GM18507 (cell line): ENCODE data around the gene ARHGAP25.
A peak's percentile ranks its signal among the peaks of the same experiment; 100 is the strongest.
"Not testable (repeated sequence)": the region's sequence is repeated elsewhere in the genome, so short reads cannot be mapped to it uniquely, and the experiment has no call there.

Experiments
- DNase-seq: peaks from one replicate; pipeline ENCODE4 v3.0.0; 2011; ENCODE audit warnings: low read depth; ENCODE audit not compliant: insufficient read length; ENCODE audit errors: extremely low spot score
- FAIRE-seq: peaks from 2 replicates; lab custom pipeline; 2011; peaks lifted over from hg19 to GRCh38; lab: Jason Lieb, UNC

ARHGAP25 gene

DNA sequence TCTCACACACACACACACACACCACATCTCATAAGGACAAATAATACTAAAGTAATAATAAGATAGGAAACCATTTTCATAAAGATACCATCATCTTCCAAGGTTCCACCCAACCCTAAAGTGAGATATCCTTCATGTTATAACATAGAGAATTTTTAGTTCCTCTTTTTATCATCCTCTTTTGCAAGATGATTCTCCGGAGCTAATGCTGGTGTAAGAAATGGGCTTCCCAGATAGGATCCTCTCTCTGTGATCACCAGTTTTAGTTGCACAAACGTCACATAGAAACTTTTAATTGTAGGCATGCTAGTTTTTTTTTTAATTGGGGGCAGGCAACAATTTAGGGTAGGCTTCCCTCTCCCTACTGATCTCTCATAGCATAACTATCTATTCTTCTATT is 49.6 kb downstream of the ARHGAP25 start:
- DNase-seq (no peak), FAIRE-seq (no peak)

DNA sequence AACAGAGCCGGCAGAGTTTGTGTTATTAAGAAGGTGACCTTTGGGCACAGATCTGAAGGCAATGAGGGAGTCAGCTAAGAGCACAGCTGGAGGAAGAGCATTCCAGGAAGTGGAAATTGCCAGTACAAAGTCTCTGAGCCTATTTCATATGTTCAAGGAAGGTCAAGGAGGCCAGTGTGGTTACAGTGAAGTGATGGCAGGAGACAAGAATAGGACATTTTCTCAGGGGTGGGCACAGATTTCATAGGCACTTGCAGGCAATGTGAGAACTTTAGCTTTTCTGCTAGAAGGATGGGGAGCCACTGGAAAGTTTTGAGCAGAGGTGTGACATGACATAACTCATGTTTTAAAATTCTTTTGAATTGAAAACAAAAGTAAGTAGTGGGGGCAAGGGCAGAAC is 50.3 kb downstream of the ARHGAP25 start:
- FAIRE-seq (peak; percentile 5), DNase-seq (no peak)

DNA sequence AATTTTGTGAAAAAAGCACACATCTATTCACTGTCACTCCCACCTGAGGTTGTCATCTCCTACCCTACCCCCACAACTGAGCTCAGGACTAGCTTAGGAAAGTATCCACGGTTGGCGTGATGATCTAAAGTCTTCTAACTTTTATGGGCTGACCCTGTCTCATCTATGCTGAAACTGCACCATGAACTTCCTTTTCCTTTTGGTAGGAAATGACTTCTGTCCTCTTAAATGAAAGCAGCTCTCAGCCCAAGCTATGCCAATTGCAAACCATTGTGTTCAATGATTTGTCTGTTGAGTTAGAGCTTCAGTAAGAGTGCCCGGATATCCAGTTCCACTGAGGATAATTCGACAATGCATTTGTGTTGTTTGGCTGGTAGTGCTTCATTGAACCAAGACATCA is 52.7 kb downstream of the ARHGAP25 start:
- FAIRE-seq (no peak), DNase-seq (no peak)

DNA sequence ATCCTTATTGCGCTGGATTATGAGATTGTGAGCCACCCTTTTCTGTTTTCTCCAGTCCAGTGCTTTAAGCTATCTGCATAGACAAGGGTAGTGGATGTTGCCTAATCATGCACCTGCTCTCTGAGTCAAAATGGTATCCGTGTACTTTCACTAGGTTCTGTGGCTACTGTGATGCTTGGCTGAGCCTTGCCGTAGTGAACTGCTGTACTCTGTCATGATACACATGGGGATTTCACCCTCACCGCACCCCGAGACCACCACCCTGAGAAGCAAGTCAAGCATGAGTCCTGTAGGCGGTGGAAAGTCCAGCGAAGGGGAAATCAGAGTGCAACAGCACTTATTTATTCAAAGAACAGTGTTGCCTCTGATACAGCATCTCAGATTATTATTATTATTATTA is 55.0 kb downstream of the ARHGAP25 start:
- DNase-seq (peak; percentile 83), FAIRE-seq (peak; percentile 97)

DNA sequence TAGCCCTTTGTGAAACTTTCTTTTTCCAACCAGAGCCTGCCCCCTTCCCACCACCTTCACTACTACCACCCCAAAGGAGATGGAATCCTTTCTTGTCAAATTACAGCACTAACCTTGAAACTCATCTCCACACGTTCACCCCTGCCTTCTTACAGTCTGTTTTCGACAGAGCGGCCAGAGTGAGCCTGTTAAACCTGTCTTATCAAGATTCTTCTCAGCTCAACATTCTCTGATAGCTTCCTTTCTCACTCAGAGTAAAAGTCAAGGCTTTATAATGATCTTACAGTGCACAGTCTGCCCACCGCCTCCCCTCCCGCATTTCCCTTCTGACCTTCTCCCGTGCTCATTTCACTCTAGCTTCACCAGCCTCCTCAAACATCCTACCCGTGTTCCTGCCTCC is 56.0 kb downstream of the ARHGAP25 start:
- DNase-seq: no peak
- FAIRE-seq: no peak

DNA sequence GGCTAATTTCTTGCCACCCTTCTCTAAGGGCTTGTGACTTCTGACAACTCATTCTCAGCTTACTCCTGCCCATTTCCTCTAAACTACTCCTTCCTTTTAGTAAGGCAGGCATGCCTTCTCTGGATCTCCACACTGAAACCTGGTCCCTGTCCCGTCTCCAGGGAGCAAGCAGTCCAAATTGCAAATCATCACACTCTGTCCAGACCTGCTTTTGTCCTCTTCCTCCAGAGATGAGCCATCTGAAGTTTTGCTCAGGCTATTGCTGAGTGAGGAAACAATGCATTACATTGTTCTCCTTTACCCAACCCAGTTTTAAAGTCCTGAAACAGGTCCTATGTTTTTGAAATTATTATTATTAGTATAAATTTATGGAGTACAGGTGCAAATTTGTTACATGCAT is 57.3 kb downstream of the ARHGAP25 start:
- DNase-seq: no peak
- FAIRE-seq: no peak

DNA sequence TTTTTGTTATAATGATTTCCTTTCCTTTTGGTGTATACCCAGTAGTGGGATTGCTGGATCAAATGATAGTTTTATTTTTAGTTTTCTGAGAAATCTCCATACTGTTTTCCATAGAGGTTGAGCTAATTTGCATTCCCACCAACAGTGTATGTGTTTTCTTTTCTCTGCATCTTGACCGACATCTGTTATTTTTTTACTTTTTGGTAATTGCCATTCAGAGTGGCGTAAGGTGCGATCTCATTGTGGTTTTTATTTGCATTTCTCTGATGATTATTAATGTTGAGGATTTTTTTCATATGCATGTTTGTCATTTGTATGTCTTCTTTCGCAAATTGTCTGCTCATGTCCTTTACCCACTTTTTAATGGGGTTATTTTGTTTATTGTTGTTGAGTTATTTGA is 58.1 kb downstream of the ARHGAP25 start:
- FAIRE-seq (no peak), DNase-seq (no peak)

DNA sequence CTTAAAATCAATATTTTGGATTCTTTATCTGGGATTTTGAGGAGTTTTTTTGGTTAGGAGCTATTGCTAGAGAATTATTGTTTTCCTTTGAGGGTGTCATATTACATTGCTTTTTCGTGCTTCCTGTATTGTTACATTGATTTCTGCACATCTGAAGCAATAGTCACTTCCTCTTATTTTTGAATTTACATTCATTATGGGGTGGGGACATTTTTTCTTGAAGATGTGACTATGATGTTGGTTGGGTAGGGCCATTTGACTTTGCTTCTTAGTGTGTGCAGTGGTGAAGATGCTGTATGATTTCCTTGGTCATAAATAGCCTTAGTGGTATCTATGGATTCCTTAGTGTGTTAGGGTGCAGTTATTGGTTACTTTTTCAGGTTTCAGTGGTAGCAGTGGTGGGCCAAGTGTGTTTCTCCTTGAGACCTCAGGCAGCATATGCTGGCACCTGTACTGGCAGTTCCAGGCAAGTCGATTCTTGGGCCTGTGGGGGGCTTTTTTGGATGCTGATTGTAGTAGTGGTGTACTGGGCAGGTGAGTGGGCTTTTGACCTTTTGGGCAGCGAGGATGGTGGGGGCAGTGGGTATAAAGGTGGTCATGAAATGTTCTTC is 61.8 kb downstream of the ARHGAP25 start:
- FAIRE-seq (no peak), DNase-seq (no peak)

DNA sequence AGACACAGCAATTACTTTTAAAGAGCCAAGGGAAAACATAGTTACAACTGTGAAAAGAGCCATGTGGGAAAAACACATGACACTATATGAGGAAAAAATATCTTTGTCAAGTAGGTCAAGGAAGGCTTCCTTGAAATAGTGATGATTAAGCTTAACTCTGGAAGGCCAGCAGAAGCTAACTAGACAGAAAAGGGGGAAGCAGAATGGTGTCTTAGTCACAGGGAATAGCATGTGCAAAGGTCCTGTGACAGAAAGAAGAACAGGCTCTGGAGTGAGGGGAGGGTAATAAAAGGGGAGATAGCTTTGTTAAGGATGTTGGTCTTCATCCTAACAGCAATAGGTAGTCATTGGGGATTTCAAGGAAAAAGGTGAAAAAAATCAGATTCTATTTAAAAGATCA is 64.0 kb downstream of the ARHGAP25 start:
- DNase-seq (no peak), FAIRE-seq (no peak)

DNA sequence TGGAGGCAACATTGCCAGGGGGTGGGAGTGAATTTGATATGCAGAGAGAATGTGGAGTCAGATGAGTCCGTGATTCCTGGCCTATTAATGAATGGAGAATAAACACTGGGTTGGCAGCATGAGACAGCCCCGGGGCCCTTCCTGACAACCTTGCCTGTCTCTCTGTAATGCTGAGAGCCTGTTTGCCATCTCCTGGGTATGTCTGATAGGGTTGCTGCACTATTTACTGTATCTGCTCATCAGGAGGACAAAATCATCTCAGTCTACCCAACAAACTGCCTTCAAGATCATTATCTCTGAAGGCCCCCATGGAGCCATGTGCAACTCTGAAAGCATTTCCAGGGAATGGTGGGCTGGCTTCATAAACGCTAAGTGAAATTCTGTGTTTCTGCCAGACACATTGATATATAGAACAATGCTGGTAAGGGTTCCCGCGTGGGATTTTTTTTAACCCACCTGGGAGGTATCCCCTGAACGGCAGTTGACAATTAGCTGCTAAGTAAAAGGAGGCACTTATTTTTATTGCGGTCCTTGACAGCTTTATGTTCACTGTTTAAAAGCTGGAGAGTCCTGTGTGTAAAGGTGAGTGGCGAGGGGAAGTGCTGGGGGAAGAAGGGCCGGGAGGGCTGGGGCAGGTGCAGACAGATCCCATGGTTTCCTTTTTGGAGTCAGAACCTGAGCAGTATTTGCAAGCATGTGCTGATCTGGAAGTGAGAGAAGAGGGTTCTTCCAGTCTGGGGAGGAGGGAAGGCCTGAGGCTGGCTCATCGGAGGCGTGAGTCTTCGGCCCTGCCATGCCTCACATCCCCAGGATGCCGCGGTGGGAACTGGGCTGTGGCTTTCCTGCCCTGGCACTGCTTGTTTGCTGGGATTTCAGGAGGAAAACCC is 64.8 kb downstream of the ARHGAP25 start:
- no peak for FAIRE-seq
- no peak for DNase-seq

DNA sequence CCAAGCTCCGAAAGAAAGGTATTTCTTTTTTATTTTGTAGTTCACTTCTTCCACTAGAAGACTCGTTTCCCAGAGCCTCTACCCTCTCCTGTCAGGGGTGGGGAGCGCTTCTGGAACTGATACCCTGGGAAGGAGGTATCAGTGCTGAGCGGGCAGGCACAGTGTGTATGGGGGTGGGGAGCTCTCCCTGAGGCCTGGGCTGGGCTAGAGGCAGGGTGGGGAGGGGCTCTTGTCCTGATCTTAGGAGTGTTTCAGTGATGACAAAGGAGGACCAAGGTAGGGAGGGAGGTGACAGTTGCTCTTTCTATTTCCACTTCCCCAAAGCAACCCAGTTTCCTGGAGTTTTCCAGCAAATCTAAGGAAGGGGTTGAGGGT is 65.4 kb downstream of the ARHGAP25 start:
- no peak for FAIRE-seq
- DNase-seq: no peak

DNA sequence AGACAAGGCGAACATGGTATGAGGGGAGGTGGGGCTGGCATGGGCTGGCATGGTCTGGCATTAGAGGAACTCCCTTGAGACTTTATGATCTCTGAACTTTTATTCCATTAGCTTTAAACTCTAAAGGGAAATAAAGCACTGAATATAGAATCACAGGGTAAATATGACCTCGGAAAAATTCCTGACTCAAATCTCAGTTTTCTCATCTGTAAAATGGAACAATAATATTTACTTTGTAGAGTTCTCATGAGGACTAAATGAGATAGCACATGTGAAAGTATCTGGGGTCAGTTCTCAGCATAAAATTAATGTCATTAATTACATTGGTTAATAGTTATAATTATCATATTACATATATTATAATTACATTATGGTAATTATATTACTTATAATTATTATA is 65.9 kb downstream of the ARHGAP25 start:
- DNase-seq (no peak), FAIRE-seq (no peak)

DNA sequence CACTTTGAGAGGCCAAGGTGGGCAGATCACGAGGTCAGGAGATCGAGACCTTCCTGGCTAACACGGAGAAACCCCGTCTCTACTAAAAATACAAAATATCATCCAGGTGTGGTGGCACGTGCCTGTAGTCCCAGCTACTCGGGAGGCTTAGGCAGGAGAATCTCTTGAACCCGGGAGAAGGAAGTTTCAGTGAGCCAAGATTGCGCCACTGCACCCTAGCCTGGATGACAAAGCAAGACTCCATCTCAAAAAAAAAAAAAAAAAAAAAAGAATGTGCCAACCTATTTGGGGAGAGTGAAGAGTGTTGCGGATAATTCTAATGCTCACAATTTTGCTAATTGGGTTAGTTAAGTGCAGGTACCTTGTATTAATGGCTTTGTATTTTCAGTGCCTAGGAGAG is 67.5 kb downstream of the ARHGAP25 start:
- not testable (repeated sequence) for DNase-seq, FAIRE-seq

DNA sequence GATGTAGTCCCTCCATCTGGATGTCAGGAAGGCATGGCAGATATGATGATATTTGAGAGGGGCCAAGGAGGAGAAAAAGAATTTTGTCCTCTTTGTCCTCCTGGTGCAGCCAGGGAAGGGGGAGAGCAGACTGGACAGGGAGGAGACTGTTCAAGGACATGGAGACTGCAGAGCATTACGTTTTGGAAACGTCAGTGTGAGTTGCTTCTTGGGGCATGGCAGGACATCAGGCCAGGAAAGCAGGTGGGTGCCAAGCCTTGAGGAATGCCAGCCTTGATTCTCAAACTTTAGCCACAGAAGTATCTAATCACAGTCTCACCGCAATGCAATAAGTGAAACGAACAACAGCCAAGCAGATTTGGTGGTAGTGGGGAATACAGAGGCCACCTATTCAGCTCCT is 70.4 kb downstream of the ARHGAP25 start:
- FAIRE-seq: no peak
- DNase-seq: no peak

DNA sequence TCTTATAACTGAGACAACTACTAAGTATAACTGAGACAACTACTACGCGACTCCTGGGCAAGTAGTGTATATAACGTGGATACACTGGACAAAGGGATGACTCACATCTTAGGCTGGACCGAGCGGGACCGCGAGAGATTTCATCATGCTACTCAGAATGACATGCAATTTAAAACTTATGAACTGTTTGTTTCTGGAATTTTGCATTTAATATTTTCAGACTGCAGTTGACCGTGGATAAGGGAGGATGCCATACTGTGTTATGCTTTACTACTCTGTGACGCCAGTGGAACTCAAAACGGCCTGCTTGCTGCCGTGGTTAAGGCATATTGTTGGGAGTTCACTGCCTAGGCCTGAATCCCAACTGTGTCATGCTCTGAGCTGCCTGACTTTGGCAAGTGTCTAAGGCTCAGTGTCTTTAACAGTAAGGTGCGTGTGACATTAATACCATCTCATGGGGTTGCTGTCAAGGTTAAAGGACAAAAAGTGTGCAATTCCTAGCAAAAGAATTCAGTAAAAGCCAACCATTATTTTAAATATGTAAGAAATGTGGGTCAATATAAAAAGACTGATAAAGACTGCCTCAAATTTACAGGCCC is 72.0 kb downstream of the ARHGAP25 start:
- no peak for DNase-seq
- no peak for FAIRE-seq

DNA sequence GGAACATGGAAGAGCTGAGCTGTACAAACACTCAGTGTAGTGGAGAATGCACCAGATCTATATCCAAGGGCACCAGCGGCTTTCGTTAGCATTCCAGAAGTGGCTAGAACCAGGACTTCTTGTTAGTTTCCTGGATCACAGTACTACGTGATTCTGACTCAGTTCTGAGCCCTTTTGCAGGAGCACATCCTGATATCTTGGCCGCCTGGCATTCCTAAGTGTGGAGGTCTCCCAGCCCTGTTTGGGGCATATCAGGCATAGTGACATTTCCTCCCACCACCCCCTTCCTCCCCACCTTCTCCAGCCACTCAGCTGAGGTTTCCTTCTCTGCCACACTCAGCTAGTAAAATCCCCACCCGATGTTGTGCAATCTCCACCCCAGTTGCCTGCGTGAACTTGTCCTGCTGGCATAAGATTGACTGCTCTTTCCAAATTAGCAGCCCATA is 73.2 kb downstream of the ARHGAP25 start:
- FAIRE-seq (no peak), DNase-seq (no peak)

DNA sequence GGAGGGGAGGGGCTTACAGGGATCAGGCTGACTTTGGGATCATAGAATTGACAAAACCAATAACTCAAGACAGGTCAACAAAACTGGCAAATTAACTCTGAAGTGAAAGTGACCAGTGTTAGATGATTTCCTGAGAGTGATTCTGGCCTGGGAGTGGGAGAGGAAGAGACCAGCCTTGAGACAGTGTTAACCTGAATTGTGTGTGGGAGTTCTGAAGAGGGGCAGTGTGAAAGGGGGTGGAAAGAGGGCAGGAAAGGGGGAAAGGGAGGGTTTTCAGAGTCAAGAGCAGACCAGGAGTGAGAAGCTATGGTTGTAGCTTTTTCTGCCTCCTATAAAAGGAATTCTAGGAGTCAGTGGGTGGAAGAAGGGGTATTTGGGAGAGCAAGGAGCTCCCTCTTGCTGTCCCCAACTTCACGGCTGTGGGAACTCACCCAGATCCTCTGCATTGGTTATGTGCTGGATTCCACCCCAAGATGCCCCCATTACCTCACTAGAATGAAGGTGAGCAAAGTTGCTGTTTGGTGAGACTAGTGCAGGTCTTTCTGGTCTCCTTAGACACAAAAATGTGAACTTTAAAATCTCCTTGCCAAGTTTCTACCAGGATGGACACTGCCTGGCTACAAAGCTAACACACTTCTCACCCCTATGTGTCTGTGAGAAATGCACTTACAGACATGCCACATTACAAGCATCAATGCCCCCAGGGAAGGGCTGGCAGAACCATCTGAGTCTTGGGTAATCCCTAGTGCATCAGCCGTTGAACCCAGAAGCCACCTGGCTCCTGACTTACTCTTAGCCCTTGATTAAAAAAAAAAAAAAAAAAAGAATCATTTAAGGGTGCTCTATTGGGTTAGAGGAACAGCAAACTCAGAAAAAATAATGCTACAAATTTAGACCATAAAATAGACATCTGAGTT is 75.0 kb downstream of the ARHGAP25 start:
- FAIRE-seq (no peak), DNase-seq (no peak)

DNA sequence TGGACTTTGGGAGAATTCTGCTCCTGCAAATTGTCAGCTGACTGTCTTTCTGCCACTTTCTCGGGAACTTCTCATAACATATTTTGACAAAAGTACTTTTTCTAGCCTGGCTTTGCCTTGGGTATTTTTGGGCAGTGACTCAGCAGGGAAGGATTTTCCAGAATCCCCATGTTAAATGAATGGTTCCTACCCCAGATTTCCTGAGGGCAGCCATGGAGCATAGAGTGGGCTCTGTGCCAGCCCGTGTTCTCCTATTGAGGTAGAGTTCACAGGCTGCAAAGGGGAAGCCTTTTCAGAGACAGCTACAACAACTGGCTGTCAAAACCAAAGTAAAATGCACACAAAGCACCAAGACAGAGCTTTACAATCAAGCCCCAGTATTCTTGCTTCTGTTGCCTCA is 76.8 kb downstream of the ARHGAP25 start:
- no peak for FAIRE-seq
- DNase-seq: no peak

DNA sequence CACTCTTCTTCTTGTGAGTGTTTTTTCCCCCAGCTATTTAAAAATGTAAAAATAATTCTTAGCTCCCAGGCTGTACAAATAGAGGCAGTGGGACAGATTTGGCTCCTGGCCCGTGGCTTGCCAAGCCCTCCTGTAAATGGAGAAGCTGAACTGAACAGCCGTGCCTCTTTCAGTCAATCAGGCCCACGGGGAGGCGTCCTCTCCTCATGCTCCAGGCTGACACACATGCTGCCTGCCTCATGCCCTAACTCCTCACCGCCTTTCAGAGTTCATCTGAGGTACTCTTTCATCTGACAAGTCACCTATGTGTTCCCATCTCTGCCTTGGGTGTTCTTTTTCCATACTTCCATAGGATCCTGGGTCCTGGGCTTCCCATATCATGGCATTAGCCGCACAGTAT is 77.6 kb downstream of the ARHGAP25 start:
- no peak for FAIRE-seq
- DNase-seq: no peak

DNA sequence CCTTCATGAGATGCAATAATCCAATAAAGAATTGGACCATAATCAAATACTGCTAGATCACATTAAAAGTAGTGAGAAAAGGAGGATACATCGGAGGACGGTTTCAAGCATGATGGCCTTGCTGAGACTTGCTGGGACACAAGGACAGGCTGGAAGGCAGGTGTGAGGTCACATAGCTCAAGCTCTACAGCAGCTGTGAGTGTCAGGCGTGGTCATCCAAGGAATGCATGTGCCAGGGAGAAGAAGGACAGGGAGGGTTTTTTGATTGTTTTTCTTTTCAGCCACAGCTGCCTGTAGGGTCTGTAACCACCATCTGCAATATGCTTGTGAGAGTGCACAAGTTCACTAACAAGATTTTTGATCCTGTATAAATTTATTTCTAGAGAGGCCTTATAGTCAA is 79.0 kb downstream of the ARHGAP25 start:
- FAIRE-seq (no peak), DNase-seq (no peak)
